Transverse colon (tissue), 3 donors: Measurements from ENCODE around the gene STPG3.

Source experiments
- EP300 ChIP-seq: sonication (generic); formaldehyde crosslinking; IDR thresholded peaks from one replicate; pipeline ENCODE4 v1.6.1; 2017; ENCODE audit warnings: antibody characterized with exemption, low read depth
- POLR2A ChIP-seq: fragments of 450-650 bp; IDR thresholded peaks from one replicate; pipeline ENCODE4 v1.6.1; 2016; ENCODE audit warnings: antibody characterized with exemption, mild to moderate bottlenecking, moderate library complexity
- TF ChIP-seq, protein P1 (sequence below), 5 experiments: fragments of 200-600 bp in 3 of 5; fragments of 450-650 bp in 2 of 5; sonication (generic) in 3 of 5; IDR thresholded peaks; 1 replicate in 2 of 5; 2 replicates in 3 of 5; pipeline ENCODE4 v1.5.1; 2016 to 2017; ENCODE audit warnings: antibody characterized with exemption in 5 of 5, inconsistent platforms in 3 of 5, mild to moderate bottlenecking in 2 of 5, moderate library complexity in 1 of 5

- TF ChIP-seq, protein P1, sequence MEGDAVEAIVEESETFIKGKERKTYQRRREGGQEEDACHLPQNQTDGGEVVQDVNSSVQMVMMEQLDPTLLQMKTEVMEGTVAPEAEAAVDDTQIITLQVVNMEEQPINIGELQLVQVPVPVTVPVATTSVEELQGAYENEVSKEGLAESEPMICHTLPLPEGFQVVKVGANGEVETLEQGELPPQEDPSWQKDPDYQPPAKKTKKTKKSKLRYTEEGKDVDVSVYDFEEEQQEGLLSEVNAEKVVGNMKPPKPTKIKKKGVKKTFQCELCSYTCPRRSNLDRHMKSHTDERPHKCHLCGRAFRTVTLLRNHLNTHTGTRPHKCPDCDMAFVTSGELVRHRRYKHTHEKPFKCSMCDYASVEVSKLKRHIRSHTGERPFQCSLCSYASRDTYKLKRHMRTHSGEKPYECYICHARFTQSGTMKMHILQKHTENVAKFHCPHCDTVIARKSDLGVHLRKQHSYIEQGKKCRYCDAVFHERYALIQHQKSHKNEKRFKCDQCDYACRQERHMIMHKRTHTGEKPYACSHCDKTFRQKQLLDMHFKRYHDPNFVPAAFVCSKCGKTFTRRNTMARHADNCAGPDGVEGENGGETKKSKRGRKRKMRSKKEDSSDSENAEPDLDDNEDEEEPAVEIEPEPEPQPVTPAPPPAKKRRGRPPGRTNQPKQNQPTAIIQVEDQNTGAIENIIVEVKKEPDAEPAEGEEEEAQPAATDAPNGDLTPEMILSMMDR (IDR thresholded peaks at IDR 0.05): no peak
- TF ChIP-seq EP300 (no peak), POLR2A (no peak)
These were observed 30.6 kb upstream of the STPG3 start for GRCh38 chr9:137220317-137221094.
